Measurements from ENCODE around the gene CRKL.

The CRKL gene

DNA sequence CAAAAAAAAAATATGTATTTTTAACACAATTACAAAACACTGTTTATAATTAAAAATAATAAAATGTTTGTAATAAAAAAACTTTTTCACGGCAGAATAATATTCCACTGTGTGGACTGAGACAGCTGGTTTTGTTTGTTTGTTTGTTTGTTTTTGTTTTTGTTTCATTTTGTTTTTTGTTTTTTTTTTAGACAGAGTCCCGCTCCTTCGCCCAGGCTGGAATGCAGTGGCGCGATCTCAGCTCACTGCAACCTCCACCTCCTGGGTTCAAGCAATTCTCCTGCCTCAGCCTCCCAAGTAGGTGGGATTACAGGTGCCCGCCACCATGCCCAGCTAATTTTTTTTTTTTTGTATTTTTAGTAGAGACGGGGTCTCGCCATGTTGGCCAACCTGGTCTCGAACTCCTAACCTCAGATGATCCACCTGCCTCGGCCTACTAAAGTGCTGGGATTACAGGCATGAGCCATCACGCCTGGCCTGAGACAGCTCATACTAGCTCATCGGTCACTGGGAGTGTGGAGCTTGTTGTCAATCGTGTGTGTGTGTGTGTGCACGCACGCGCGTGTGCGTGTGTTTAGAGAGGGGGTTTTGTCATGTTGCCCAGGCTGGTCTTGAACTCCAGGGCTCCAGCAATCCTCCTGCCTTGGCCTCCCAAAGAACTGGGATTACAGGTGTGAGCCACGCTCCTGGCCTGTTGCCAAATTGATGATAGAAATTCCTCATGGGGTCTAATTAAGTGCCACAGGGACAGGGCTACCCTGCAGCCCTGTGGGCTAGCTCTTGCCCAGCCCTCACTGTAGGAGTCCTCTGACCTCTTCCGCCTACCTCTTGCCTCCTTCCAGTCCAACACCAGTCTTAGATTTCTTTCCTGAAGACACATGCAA lies 42.6 kb downstream of the CRKL start:
- H3K4me3 ChIP-seq (replicated peaks in 1 of 2; ENCODE audit: low read depth in 2 of 2, low read length in 2 of 2): no peak overlapping the region
- no peak for TF ChIP-seq CTCF (IDR thresholded peaks at IDR 0.05; ENCODE audit: low read depth, low read length)
- DNase-seq (ENCODE audit: low read depth in 2 of 2): no peak

DNA sequence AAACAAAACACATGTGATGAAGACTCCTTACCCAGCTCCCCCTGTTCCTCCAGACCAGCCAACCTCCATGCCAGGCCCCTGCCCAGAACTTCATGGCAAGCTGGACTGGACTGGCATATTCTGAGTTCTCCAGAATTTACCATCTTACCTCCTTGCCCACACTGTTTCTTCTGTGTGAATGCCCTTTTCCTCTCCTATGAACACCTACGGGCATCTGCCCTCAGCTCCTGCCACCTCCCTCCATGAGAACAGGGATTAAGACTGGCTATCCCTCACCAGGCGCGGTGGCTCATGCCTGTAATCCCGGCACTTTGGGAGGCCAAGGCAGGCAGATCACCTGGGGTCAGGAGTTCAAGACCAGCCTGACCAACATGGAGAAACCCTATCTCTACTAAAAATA lies 43.4 kb downstream of the CRKL start:
- DNase-seq (ENCODE audit: low read depth in 2 of 2): no peak
- no peak overlapping the region for H3K4me3 ChIP-seq (replicated peaks in 1 of 2; ENCODE audit: low read depth in 2 of 2, low read length in 2 of 2)
- TF ChIP-seq CTCF (IDR thresholded peaks at IDR 0.05; ENCODE audit: low read depth, low read length): no peak

DNA sequence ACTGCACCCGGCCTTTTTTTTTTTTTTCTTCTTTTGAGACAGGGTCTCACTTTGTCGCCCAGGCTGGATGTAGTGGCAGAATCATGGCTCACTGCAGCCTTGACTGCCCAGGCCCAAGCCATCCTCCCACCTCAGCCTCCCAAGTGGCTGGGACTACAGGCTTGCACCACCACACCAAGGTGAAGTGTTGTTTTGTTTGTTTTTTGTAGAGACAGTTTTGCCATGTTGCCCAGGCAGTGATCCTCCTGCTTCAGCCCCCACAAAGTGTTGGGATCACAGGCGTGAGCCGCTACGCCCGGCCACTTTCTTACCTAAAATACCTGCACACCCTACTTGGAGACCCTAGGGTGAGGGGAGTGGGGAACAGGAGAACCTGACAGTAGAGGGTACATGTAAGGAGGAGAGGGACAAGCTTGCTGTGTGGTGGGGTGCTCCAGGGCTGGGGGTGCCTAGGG lies 45.3 kb downstream of the CRKL start:
- no peak for DNase-seq (ENCODE audit: low read depth in 2 of 2)
- TF ChIP-seq CTCF (IDR thresholded peaks at IDR 0.05; ENCODE audit: low read depth, low read length): no peak
- no peak overlapping the region for H3K4me3 ChIP-seq (replicated peaks in 1 of 2; ENCODE audit: low read depth in 2 of 2, low read length in 2 of 2)

DNA sequence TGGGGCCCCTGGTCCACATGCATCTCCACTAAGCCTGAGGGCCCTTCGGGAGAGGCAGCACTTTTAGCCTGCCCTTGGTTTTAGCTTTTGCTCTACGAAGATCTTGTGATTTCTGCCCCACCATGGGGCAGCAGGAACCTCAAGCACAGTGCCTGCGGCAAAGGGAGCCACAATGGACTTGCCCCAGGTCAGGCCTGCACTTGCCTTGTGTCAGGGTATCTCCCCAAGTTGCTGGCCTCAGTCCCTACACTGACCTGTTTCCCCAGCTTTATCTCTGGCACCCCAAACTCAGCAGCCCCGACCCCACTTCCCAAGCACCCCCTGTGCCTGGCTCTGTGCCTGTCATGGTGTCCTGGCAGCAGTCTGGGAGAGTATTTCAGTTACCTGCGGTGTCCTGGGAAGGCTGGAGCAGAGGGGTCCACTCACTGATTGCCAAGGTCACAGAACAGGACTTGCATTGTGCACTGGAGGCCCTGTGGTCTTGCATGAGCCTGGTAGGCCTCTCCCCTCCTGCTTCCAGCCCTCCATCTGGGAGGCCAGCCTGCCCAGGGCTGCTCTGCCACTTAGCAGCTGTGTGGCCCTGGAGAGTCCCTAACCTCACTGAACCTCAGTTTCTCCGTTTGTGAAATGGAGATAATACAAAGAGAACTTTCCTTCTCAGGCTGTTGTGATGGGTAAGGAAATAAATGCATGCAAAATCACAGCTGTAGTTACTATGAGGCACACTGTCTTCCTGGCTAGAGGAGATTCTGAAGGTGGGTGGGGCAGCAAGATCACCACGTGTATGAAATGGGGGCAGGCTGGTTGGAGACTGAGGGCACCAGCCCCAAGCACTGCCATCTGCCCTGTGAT lies 46.2 kb downstream of the CRKL start:
- no peak for TF ChIP-seq CTCF (IDR thresholded peaks at IDR 0.05; ENCODE audit: low read depth, low read length)
- no peak for DNase-seq (ENCODE audit: low read depth in 2 of 2)
- no peak overlapping the region for H3K4me3 ChIP-seq (replicated peaks in 1 of 2; ENCODE audit: low read depth in 2 of 2, low read length in 2 of 2)

- DNase-seq (ENCODE audit: low read depth in 2 of 2): no peak
- no peak for TF ChIP-seq CTCF (IDR thresholded peaks at IDR 0.05; ENCODE audit: low read depth, low read length)
- peak overlapping the region in 1 of 2 donors; percentile 28 for H3K4me3 ChIP-seq (replicated peaks in 1 of 2; ENCODE audit: low read depth in 2 of 2, low read length in 2 of 2)
These were observed 47.0 kb downstream of the CRKL start for GRCh38 chr22:20964090-20964798.

DNA sequence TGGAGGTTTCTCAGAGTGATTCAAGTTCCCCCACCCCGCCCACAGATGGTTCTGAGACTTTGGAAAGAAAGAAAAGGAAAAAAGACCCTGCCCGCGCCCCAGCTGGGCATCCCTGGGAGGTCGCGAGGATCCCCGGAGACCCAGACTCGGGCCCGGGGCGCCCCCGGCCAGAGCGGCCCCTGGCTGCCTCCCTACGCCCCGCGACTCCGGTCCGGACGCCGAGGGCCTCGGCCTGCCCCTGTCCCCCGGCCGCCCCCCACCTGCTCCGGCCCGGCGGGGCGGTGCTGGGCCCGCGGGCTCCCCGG lies 47.5 kb downstream of the CRKL start:
- H3K4me3 ChIP-seq (replicated peaks in 1 of 2; ENCODE audit: low read depth in 2 of 2, low read length in 2 of 2): peak overlapping the region; percentile 15 to 28
- no peak for TF ChIP-seq CTCF (IDR thresholded peaks at IDR 0.05; ENCODE audit: low read depth, low read length)
- no peak for DNase-seq (ENCODE audit: low read depth in 2 of 2)
